Measurements from ENCODE around the gene OR8D4.

The OR8D4 gene

DNA sequence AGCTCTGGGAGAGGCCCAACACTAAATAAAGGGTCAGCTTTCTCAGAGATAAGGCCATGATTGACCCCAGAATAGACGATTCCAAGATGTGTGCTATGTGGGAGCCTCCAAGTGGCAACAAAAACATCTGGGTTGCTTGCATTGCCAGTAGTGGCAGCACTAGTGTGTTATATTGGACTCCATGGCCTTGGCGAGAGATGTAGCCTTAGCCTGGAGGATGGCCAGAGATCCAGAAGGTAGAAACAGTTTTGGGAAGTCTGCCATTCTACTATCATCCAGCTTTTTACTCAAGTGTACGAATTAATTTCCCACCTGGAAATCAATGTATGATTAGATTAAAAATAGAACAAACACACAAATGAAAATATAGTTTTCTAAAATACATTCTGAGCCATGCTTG lies 3.0 kb downstream of the OR8D4 start:
- H3K9ac ChIP-seq (ENCODE audit: low read depth, low read length): no peak overlapping the region
- H3K36me3 ChIP-seq (ENCODE audit: insufficient read depth, low read length): no peaks in the 10 kb centered on the region
- 93% methylated on average over 2 of the region's 3 CpGs for WGBS
- no peaks in the 10 kb centered on the region for H3K27me3 ChIP-seq (ENCODE audit: insufficient read depth, low read length)
- no peak overlapping the region for H3K4me3 ChIP-seq (ENCODE audit: low read length)
- H3K9me3 ChIP-seq (ENCODE audit: insufficient read depth, low read depth, low read length): no peaks in the 10 kb centered on the region
- H3K27ac ChIP-seq (ENCODE audit: low read depth, low read length): no peak overlapping the region
- peaks cover 7% of the 10 kb centered on the region; the same call in 1 of the 2 replicates for H3K4me1 ChIP-seq (ENCODE audit: insufficient read depth, low read length)

DNA sequence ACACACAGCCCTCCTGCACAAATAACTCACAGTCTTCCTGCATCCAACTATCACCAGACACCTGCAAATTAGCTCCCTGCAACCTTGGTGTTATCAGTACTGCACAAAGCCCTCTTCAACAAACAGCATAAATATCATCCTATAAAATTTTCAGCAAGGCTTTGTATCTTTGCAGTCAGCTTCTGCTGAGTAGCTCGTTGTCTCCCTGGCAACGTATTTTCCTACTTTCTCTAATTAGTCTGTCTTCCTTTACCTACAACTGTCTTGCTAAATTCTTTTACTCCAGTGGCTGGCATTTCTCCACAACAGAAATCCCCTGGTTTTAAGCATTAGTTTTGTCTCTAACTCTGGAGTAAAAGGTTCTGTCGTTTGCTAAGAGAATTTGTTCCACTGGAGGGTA lies 3.9 kb downstream of the OR8D4 start:
- H3K4me3 ChIP-seq (ENCODE audit: low read length): no peak overlapping the region
- 84% methylated on average over 3 of the region's 3 CpGs for whole genome bisulfite sequencing
- H3K27ac ChIP-seq (ENCODE audit: low read depth, low read length): no peak overlapping the region
- H3K9ac ChIP-seq (ENCODE audit: low read depth, low read length): no peak overlapping the region
- H3K4me1 ChIP-seq (ENCODE audit: insufficient read depth, low read length): peaks cover 7% of the 10 kb centered on the region; the same call in 1 of the 2 replicates
- H3K36me3 ChIP-seq (ENCODE audit: insufficient read depth, low read length): no peaks in the 10 kb centered on the region
- no peaks in the 10 kb centered on the region for H3K27me3 ChIP-seq (ENCODE audit: insufficient read depth, low read length)
- H3K9me3 ChIP-seq (ENCODE audit: insufficient read depth, low read depth, low read length): no peaks in the 10 kb centered on the region

DNA sequence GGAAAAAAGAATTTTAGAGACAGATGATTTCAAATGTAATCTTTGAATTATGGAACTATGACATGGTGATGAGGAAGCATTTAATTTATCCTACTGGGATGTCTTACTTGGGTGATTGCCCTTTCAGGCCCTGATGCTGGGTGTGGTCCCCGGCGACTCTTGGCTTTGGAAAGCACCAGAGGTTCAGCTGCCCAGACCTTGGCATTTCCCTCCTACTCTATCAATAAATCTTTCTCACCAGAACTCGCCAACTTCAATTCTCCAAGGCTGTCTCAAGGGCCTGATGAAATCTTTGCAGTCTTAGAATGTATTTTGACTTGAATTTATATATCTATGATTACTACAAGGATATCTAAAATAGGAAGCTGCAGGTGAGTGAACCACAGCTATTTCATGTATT lies 19.0 kb downstream of the OR8D4 start:
- no peaks in the 10 kb centered on the region for H3K27me3 ChIP-seq (ENCODE audit: insufficient read depth, low read length)
- 89% methylated on average over 3 of the region's 3 CpGs for WGBS
- H3K9ac ChIP-seq (ENCODE audit: low read depth, low read length): no peak overlapping the region

DNA sequence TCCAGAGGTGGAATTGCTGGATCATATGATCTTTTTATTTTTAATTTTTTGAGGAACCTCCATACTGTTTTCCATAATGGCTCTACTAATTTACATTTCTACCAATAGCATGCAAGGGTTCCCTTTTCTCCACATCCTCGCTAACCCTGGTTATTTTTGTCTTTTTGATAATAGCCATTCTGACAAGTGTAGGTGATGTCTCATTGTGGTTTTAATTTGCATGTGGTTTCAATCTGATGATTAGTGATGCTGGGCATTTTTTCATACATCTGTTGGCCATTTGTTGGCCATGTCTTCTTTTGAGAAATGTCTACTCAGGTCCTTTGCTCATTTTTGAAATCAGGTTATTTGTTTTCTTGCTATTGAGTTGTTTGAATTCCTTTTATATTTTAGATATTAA lies 22.1 kb downstream of the OR8D4 start:
- no peaks in the 10 kb centered on the region for H3K9me3 ChIP-seq (ENCODE audit: insufficient read depth, low read depth, low read length)
- H3K4me1 ChIP-seq (ENCODE audit: insufficient read depth, low read length): no peaks in the 10 kb centered on the region
- no peak overlapping the region for H3K27ac ChIP-seq (ENCODE audit: low read depth, low read length)
- no peak overlapping the region for H3K9ac ChIP-seq (ENCODE audit: low read depth, low read length)
- H3K27me3 ChIP-seq (ENCODE audit: insufficient read depth, low read length): no peaks in the 10 kb centered on the region
- no peaks in the 10 kb centered on the region for H3K36me3 ChIP-seq (ENCODE audit: insufficient read depth, low read length)
- H3K4me3 ChIP-seq (ENCODE audit: low read length): no peak overlapping the region
- 100% methylated on average over 1 of the region's 1 CpG for WGBS

More for the DNA sequence above, 19.0 kb downstream of the OR8D4 start:
- H3K4me1 ChIP-seq (ENCODE audit: insufficient read depth, low read length): no peaks in the 10 kb centered on the region
- no peak overlapping the region for H3K4me3 ChIP-seq (ENCODE audit: low read length)
- H3K36me3 ChIP-seq (ENCODE audit: insufficient read depth, low read length): no peaks in the 10 kb centered on the region
- H3K27ac ChIP-seq (ENCODE audit: low read depth, low read length): no peak overlapping the region
- H3K9me3 ChIP-seq (ENCODE audit: insufficient read depth, low read depth, low read length): no peaks in the 10 kb centered on the region

GRCh38 chr11:123939317-123939716 lies 37.4 kb downstream of the OR8D4 start, which contains the start of gene OR4D5:
OR4D5 (plus strand) TSS chr11:123939617; CDS start chr11:123939617, 0 bp downstream.
- WGBS: 100% methylated on average over 1 of the region's 1 CpG
- no peaks in the 10 kb centered on the region for H3K4me1 ChIP-seq (ENCODE audit: insufficient read depth, low read length)
- no peaks in the 10 kb centered on the region for H3K27me3 ChIP-seq (ENCODE audit: insufficient read depth, low read length)
- H3K9ac ChIP-seq (ENCODE audit: low read depth, low read length): no peak within 1 kb of the TSS
- no peak within 1 kb of the TSS for H3K4me3 ChIP-seq (ENCODE audit: low read length)
- no peaks in the 10 kb centered on the region for H3K36me3 ChIP-seq (ENCODE audit: insufficient read depth, low read length)
- H3K27ac ChIP-seq (ENCODE audit: low read depth, low read length): no peak within 1 kb of the TSS
- no peaks in the 10 kb centered on the region for H3K9me3 ChIP-seq (ENCODE audit: insufficient read depth, low read depth, low read length)

DNA sequence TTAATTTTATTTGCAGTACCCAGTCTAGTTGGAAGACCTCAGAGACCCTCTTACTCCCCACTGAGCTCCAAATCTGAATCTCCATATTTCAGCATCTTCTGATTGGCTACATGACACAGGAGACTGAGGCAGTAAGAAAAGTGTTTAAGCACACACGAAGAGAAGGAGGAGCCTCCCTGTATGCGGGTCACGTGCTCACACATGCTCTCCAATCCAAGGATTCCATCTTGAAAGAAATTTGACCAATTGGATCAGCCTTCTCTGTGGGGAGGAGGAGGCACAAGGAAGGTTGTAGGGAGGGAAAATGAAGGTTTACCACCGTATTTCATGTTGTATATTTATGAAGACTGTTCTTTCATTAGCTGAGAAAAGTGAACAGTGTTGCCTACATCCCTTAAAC lies 40.4 kb downstream of the OR8D4 start:
- Histone ChIP-seq H3K27ac (ENCODE audit: low read depth, low read length) (no peak overlapping the region), H3K4me3 (ENCODE audit: low read length) (no peak overlapping the region), H3K9me3 (ENCODE audit: insufficient read depth, low read depth, low read length) (no peaks in the 10 kb centered on the region), H3K4me1 (ENCODE audit: insufficient read depth, low read length) (no peaks in the 10 kb centered on the region), H3K27me3 (ENCODE audit: insufficient read depth, low read length) (no peaks in the 10 kb centered on the region), H3K36me3 (ENCODE audit: insufficient read depth, low read length) (no peaks in the 10 kb centered on the region), H3K9ac (ENCODE audit: low read depth, low read length) (no peak overlapping the region)
- 98% methylated on average over 4 of the region's 4 CpGs for WGBS

- no CpG with 5 or more reads among the region's 3 CpGs for WGBS
- no peak within 1 kb of the TSS for H3K27ac ChIP-seq (ENCODE audit: low read depth, low read length)
- no peaks in the 10 kb centered on the region for H3K27me3 ChIP-seq (ENCODE audit: insufficient read depth, low read length)
Measured at GRCh38 chr11:123943738-123944137, 41.8 kb downstream of the OR8D4 start, which contains the start of gene OR6T1. OR6T1 (minus strand) TSS chr11:123943838; CDS start chr11:123943838, 0 bp downstream.

GRCh38 chr11:123945132-123945531 lies 43.2 kb downstream of the OR8D4 start:
- 97% methylated on average over 1 of the region's 1 CpG for WGBS
- Histone ChIP-seq H3K9ac (ENCODE audit: low read depth, low read length) (no peak overlapping the region), H3K27me3 (ENCODE audit: insufficient read depth, low read length) (no peaks in the 10 kb centered on the region), H3K27ac (ENCODE audit: low read depth, low read length) (no peak overlapping the region), H3K36me3 (ENCODE audit: insufficient read depth, low read length) (no peaks in the 10 kb centered on the region), H3K4me3 (ENCODE audit: low read length) (no peak overlapping the region), H3K4me1 (ENCODE audit: insufficient read depth, low read length) (no peaks in the 10 kb centered on the region), H3K9me3 (ENCODE audit: insufficient read depth, low read depth, low read length) (no peaks in the 10 kb centered on the region)

More at GRCh38 chr11:123943738-123944137, 41.8 kb downstream of the OR8D4 start, which contains the start of gene OR6T1:
- H3K9me3 ChIP-seq (ENCODE audit: insufficient read depth, low read depth, low read length): no peaks in the 10 kb centered on the region
- H3K9ac ChIP-seq (ENCODE audit: low read depth, low read length): no peak within 1 kb of the TSS
- no peaks in the 10 kb centered on the region for H3K4me1 ChIP-seq (ENCODE audit: insufficient read depth, low read length)
- H3K4me3 ChIP-seq (ENCODE audit: low read length): no peak within 1 kb of the TSS
- no peaks in the 10 kb centered on the region for H3K36me3 ChIP-seq (ENCODE audit: insufficient read depth, low read length)

GRCh38 chr11:123956752-123957151 lies 54.8 kb downstream of the OR8D4 start:
- H3K27ac ChIP-seq (ENCODE audit: low read depth, low read length): no peak overlapping the region
- H3K36me3 ChIP-seq (ENCODE audit: insufficient read depth, low read length): no peaks in the 10 kb centered on the region
- H3K4me3 ChIP-seq (ENCODE audit: low read length): no peak overlapping the region
- no peaks in the 10 kb centered on the region for H3K27me3 ChIP-seq (ENCODE audit: insufficient read depth, low read length)
- H3K4me1 ChIP-seq (ENCODE audit: insufficient read depth, low read length): no peaks in the 10 kb centered on the region
- H3K9ac ChIP-seq (ENCODE audit: low read depth, low read length): no peak overlapping the region
- peaks cover 5% of the 10 kb centered on the region; the same call in 1 of the 2 replicates for H3K9me3 ChIP-seq (ENCODE audit: insufficient read depth, low read depth, low read length)

Measured in HUES64 (cell line).